Breast epithelium (tissue), 3 donors: ENCODE measurements around the gene HIPK2.

Experiments used
- POLR2A ChIP-seq: fragments of 450-650 bp; IDR thresholded peaks from one replicate; pipeline ENCODE4 v1.6.1; 2016; ENCODE audit warnings: antibody characterized with exemption, mild to moderate bottlenecking, moderate library complexity
- POLR2AphosphoS5 ChIP-seq, 3 donors: sonication (generic); formaldehyde crosslinking; IDR thresholded peaks; one replicate each; pipeline ENCODE4 v1.6.1; 2017; ENCODE audit warnings: antibody characterized with exemption in 3 of 3

DNA sequence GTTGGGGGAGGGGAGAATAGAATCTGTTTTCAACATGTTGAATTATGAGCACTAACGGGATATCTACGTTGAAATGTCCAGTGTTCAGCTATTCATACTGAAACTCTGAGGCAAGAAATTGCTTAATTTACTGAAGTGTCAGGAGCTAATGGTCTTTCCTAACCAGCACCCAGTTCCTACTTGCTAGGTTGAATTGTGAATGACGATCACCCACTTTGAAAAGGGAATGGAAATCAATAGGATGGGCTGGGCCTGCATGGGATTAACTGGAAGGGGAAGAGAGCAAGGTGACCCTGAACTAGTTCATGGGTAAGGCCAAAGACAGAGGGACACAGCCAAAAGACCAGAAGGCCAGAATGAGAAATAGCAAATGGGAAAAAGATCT is 51.3 kb downstream of the HIPK2 start:
- TF ChIP-seq POLR2AphosphoS5 (IDR thresholded peaks at IDR 0.05), result no peak
- TF ChIP-seq POLR2A, result no peak
